ENCODE data around the gene BEND6.

The BEND6 gene

GRCh38 chr6:56940977-56941376 is 13.9 kb upstream of the BEND6 start:
- DNase-seq (ENCODE audit: low read depth), result no peak

GRCh38 chr6:56944661-56945060 is 10.2 kb upstream of the BEND6 start:
- DNase-seq (ENCODE audit: low read depth), result no peak

- no peak for DNase-seq (ENCODE audit: low read depth)
Observed at GRCh38 chr6:56946368-56946767, 8.5 kb upstream of the BEND6 start.

- no peak for DNase-seq (ENCODE audit: low read depth)
Observed at GRCh38 chr6:56947924-56948323, 7.0 kb upstream of the BEND6 start.

- DNase-seq (ENCODE audit: low read depth), result no peak
Observed at GRCh38 chr6:56949265-56949664, 5.6 kb upstream of the BEND6 start.

GRCh38 chr6:56949925-56950495 is 4.9 kb upstream of the BEND6 start:
- no peak for DNase-seq (ENCODE audit: low read depth)

- no peak for DNase-seq (ENCODE audit: low read depth)
Observed at GRCh38 chr6:56951049-56951831, 3.7 kb upstream of the BEND6 start.

GRCh38 chr6:56953597-56954402 is 1.1 kb upstream of the BEND6 start:
- DNase-seq (ENCODE audit: low read depth), result no peak

- peak; percentile 69 for DNase-seq (ENCODE audit: low read depth)
Observed at GRCh38 chr6:56955171-56956155, 556 bp downstream of the BEND6 start.

- DNase-seq (ENCODE audit: low read depth), result no peak
Observed at GRCh38 chr6:56956491-56956890, 1.6 kb downstream of the BEND6 start.

- no peak for DNase-seq (ENCODE audit: low read depth)
Observed at GRCh38 chr6:56957856-56958255, 2.9 kb downstream of the BEND6 start.

GRCh38 chr6:56958481-56958880 is 3.6 kb downstream of the BEND6 start:
- no peak for DNase-seq (ENCODE audit: low read depth)

- no peak for DNase-seq (ENCODE audit: low read depth)
Observed at GRCh38 chr6:56959094-56959493, 4.2 kb downstream of the BEND6 start.

- DNase-seq (ENCODE audit: low read depth), result no peak
Observed at GRCh38 chr6:56959938-56960337, 5.0 kb downstream of the BEND6 start.

- no peak for DNase-seq (ENCODE audit: low read depth)
Observed at GRCh38 chr6:56961151-56961550, 6.2 kb downstream of the BEND6 start.

GRCh38 chr6:56962441-56962840 is 7.5 kb downstream of the BEND6 start:
- DNase-seq (ENCODE audit: low read depth), result no peak

- no peak for DNase-seq (ENCODE audit: low read depth)
Observed at GRCh38 chr6:56963043-56963442, 8.1 kb downstream of the BEND6 start.

- no peak for DNase-seq (ENCODE audit: low read depth)
Observed at GRCh38 chr6:56963793-56964192, 8.9 kb downstream of the BEND6 start.

- no peak for DNase-seq (ENCODE audit: low read depth)
Observed at GRCh38 chr6:56965126-56965525, 10.2 kb downstream of the BEND6 start.

GRCh38 chr6:56970849-56971248 is 15.9 kb downstream of the BEND6 start:
- DNase-seq (ENCODE audit: low read depth), result no peak

- no peak for DNase-seq (ENCODE audit: low read depth)
Observed at GRCh38 chr6:56977192-56977591, 22.3 kb downstream of the BEND6 start.

GRCh38 chr6:56978530-56978929 is 23.6 kb downstream of the BEND6 start:
- DNase-seq (ENCODE audit: low read depth), result no peak
